Chondrocyte (in vitro differentiated cells): Measurements from ENCODE around the gene C1RL. TPM values are rescaled to one million over a fixed set of nuclear protein-coding genes. Genes with fewer than 3 reads are reported as not detected.
A peak's percentile ranks its signal among the peaks of the same experiment; 100 is the strongest.
"Not testable (repeated sequence)": the region's sequence is repeated elsewhere in the genome, so short reads cannot be mapped to it uniquely, and the experiment has no call there.

Experiments
- DNase-seq: peaks from one replicate; pipeline ENCODE4 v3.0.0; 2021; ENCODE audit warnings: mixed read lengths, low spot score
- H3K27ac Mint-ChIP-seq: one replicate; pipeline ENCODE4 v1.8.0; 2021; ENCODE audit warnings: mild to moderate bottlenecking, moderate library complexity, mixed read lengths; ENCODE audit not compliant: unreplicated experiment
- H3K27me3 Mint-ChIP-seq: 2 replicates; pipeline ENCODE4 v1.8.0; 2021; ENCODE audit warnings: low read depth, mixed read lengths
- H3K36me3 Mint-ChIP-seq: 2 replicates; pipeline ENCODE4 v1.8.0; 2021; ENCODE audit warnings: low read depth, mixed read lengths
- H3K4me1 Mint-ChIP-seq: 2 replicates; pipeline ENCODE4 v1.8.0; 2021; ENCODE audit warnings: low read depth, mild to moderate bottlenecking, mixed read lengths
- H3K4me3 Mint-ChIP-seq: one replicate; pipeline ENCODE4 v1.8.0; 2021; ENCODE audit warnings: mild to moderate bottlenecking, moderate library complexity, mixed read lengths; ENCODE audit not compliant: unreplicated experiment
- H3K9me3 Mint-ChIP-seq: 2 replicates; pipeline ENCODE4 v1.8.0; 2021; ENCODE audit warnings: low read depth, mixed read lengths
- total RNA-seq: library from RNA; stranded (reverse); gene quantifications from 3 replicates; pipeline ENCODE4 v1.2.1, GENCODE V29; 2021
- TF ChIP-seq, protein P1 (sequence below): fragments of 200-600 bp; sonication (generic); IDR thresholded peaks from 2 replicates; pipeline ENCODE4 v1.5.0; 2021; ENCODE audit warnings: antibody characterized with exemption, mild to moderate bottlenecking, moderate library complexity

C1RL gene
- total RNA-seq, 1 donor from 2014 or later, result 21.0 TPM

DNA sequence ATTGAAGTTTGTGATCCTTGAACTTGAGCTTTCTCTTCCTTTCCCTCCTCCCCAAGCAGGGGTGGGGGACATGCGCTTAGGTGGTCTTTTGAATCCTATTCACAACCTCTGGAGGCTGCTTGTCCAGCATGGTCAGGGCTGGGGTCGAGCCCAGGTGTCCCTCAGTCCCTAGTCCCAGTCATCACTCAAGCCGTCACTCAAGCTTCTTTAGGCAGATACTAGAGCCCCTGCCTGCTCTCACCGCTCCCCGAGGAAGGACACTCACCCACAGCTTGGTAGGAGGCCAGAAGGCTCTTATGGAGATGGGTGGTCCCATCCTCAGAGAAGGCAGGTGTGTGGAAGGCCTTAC is 532 bp upstream of the C1RL start:
- TF ChIP-seq, protein P1, sequence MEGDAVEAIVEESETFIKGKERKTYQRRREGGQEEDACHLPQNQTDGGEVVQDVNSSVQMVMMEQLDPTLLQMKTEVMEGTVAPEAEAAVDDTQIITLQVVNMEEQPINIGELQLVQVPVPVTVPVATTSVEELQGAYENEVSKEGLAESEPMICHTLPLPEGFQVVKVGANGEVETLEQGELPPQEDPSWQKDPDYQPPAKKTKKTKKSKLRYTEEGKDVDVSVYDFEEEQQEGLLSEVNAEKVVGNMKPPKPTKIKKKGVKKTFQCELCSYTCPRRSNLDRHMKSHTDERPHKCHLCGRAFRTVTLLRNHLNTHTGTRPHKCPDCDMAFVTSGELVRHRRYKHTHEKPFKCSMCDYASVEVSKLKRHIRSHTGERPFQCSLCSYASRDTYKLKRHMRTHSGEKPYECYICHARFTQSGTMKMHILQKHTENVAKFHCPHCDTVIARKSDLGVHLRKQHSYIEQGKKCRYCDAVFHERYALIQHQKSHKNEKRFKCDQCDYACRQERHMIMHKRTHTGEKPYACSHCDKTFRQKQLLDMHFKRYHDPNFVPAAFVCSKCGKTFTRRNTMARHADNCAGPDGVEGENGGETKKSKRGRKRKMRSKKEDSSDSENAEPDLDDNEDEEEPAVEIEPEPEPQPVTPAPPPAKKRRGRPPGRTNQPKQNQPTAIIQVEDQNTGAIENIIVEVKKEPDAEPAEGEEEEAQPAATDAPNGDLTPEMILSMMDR, result peak; percentile 52
- Mint-ChIP-seq H3K36me3 (peaks cover 8% of the 10 kb centered on the region), H3K4me3 (peak overlapping the region; percentile 80), H3K4me1 (peaks cover 19% of the 10 kb centered on the region), H3K27me3 (no peaks in the 10 kb centered on the region), H3K9me3 (peaks cover 11% of the 10 kb centered on the region), H3K27ac (peak overlapping the region; percentile 17)
- DNase-seq, result peak; percentile 72

GRCh38 chr12:7108003-7108795 is 815 bp downstream of the C1RL start:
- Mint-ChIP-seq H3K4me1 (peaks cover 19% of the 10 kb centered on the region), H3K36me3 (peaks cover 10% of the 10 kb centered on the region), H3K4me3 (peak overlapping the region; percentile 88), H3K9me3 (peaks cover 11% of the 10 kb centered on the region), H3K27me3 (no peaks in the 10 kb centered on the region), H3K27ac (peak overlapping the region; percentile 94)
- DNase-seq, result peak; percentile 90
- TF ChIP-seq, protein P1, result no peak

GRCh38 chr12:7107636-7108002 is 1.4 kb downstream of the C1RL start:
- Mint-ChIP-seq H3K9me3 (peaks cover 11% of the 10 kb centered on the region), H3K4me1 (peaks cover 19% of the 10 kb centered on the region), H3K27ac (peak overlapping the region; percentile 94), H3K27me3 (no peaks in the 10 kb centered on the region), H3K4me3 (peak overlapping the region; percentile 88), H3K36me3 (peaks cover 10% of the 10 kb centered on the region)
- TF ChIP-seq, protein P1, result no peak
- no peak for DNase-seq

DNA sequence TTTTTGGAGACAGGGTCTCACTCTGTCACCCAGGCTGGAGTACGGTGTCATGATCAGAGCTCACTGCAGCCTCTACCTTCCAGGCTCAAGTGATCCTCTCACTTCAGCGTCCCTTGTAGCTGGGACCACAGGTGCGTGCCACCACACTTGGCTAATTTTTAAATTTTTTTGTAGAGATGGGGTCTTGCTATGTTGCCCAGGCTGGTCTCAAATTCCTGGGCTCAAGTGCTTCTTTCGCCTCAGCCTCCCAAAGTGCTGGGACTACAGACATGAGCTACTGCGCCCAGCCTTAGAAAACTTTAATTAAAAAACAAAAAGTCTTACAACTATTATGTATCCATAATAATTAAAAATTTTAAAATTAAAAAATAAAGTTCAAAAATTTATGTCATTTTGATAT is 1.8 kb downstream of the C1RL start:
- not testable (repeated sequence) for H3K27ac Mint-ChIP-seq, DNase-seq, H3K4me3 Mint-ChIP-seq, H3K27me3 Mint-ChIP-seq, H3K36me3 Mint-ChIP-seq
- Mint-ChIP-seq H3K9me3 (peaks cover 11% of the 10 kb centered on the region), H3K4me1 (peaks cover 24% of the 10 kb centered on the region)

DNA sequence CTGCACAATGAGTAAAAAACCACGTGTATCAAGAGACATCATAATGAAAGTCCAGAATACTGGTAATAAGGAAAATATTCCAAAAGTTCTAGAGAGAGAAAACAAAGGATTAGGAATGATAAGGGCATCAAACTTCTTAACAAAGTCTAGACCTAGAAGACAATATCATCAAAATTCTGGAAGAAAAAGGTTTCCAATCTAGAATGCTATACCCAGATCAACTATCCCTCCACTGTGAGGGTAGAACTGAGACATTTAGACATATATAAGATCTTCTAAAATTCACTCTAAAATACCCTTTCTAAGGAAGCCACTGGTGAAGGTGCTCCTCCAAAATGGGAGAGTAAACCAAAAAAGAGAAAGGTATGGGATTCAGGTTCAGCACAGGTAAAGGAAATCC is 2.9 kb downstream of the C1RL start:
- no peak overlapping the region for H3K27ac Mint-ChIP-seq
- H3K4me3 Mint-ChIP-seq, result no peak overlapping the region
- H3K36me3 Mint-ChIP-seq, result peaks cover 10% of the 10 kb centered on the region
- H3K27me3 Mint-ChIP-seq, result no peaks in the 10 kb centered on the region
- peaks cover 26% of the 10 kb centered on the region for H3K4me1 Mint-ChIP-seq
- H3K9me3 Mint-ChIP-seq, result peaks cover 11% of the 10 kb centered on the region
- TF ChIP-seq, protein P1, result no peak
- no peak for DNase-seq
